H1 (cell line): ENCODE data around the gene MRS2. TPM values are rescaled to one million over a fixed set of nuclear protein-coding genes. Genes with fewer than 3 reads are reported as not detected.

Source experiments
- CTCF ChIA-PET: fragments of 300-600 bp; sonication (Branson Sonifier 250); formaldehyde crosslinking; loops from one replicate; lab custom pipeline; 2021; ENCODE audit not compliant: partially characterized antibody; lab: Charles Lee
- POLR2A ChIA-PET: fragments of 300-600 bp; sonication (Branson Sonifier 250); formaldehyde crosslinking; loops from one replicate; lab custom pipeline; 2021; ENCODE audit warnings: inconsistent platforms; ENCODE audit not compliant: partially characterized antibody; lab: Charles Lee
- DNase-seq, 2 experiments: peaks; one replicate each; pipeline versions ENCODE4 v3.0.0 to v3.0.0-alpha.2; 2010 to 2022; ENCODE audit warnings: low spot score in 2 of 2, low read depth in 1 of 2, mixed read lengths in 1 of 2
- FAIRE-seq: peaks from 2 replicates; lab custom pipeline; 2011; peaks lifted over from hg19 to GRCh38; lab: Jason Lieb, UNC
- H2AFZ ChIP-seq: 2 replicates; pipeline ENCODE4 v1.8.1; 2012; ENCODE audit warnings: low read length, inconsistent platforms
- H2AK5ac ChIP-seq: 2 replicates; pipeline ENCODE4 v1.6.1; 2013; ENCODE audit warnings: low read depth, low read length
- H2BK120ac ChIP-seq: replicated peaks from 2 replicates; pipeline ENCODE3; 2013; ENCODE audit warnings: low read depth, low read length, inconsistent platforms
- H2BK12ac ChIP-seq: 2 replicates; pipeline ENCODE4 v1.6.1; 2013; ENCODE audit warnings: low read depth, low read length
- H2BK15ac ChIP-seq: 2 replicates; pipeline ENCODE4 v1.6.1; 2013; ENCODE audit warnings: low read length
- H2BK20ac ChIP-seq: 2 replicates; pipeline ENCODE4 v1.6.1; 2013; ENCODE audit warnings: low read length
- H2BK5ac ChIP-seq: 2 replicates; pipeline ENCODE4 v1.6.1; 2013; ENCODE audit warnings: low read depth, low read length
- H3K14ac ChIP-seq: 2 replicates; pipeline ENCODE4 v1.6.1; 2013; ENCODE audit warnings: inconsistent platforms; ENCODE audit not compliant: insufficient read length
- H3K18ac ChIP-seq: 2 replicates; pipeline ENCODE4 v1.6.1; 2013; ENCODE audit warnings: low read length; ENCODE audit errors: extremely low read depth
- H3K23ac ChIP-seq: 2 replicates; pipeline ENCODE4 v1.6.1; 2013; ENCODE audit warnings: inconsistent platforms; ENCODE audit not compliant: insufficient read length
- H3K23me2 ChIP-seq: 2 replicates; pipeline ENCODE4 v1.6.1; 2013; ENCODE audit warnings: low read depth, low read length
- H3K27ac ChIP-seq: 2 replicates; pipeline ENCODE4 v1.6.1; 2011; ENCODE audit warnings: low read depth, low read length, inconsistent platforms
- H3K27me3 ChIP-seq, 4 experiments: replicated peaks in 1 of 4; 1 replicate in 1 of 4; 2 replicates in 3 of 4; pipeline versions ENCODE4 v1.6.1 to v1.8.1; 2011 to 2013; ENCODE audit warnings: low read length in 3 of 4, mild to moderate bottlenecking in 3 of 4, inconsistent platforms in 2 of 4, mixed read lengths in 2 of 4, moderate library complexity in 1 of 4; ENCODE audit not compliant: control insufficient read depth in 3 of 4, insufficient read depth in 3 of 4; ENCODE audit errors: extremely low read depth in 1 of 4
- H3K36me3 ChIP-seq, 4 experiments: 2 replicates each; pipeline versions ENCODE4 v1.6.1 to v1.8.1; 2011 to 2013; ENCODE audit warnings: mild to moderate bottlenecking in 4 of 4, low read length in 3 of 4, moderate library complexity in 2 of 4, control low read depth in 1 of 4, inconsistent platforms in 1 of 4; ENCODE audit not compliant: insufficient read depth in 4 of 4, control insufficient read depth in 2 of 4
- H3K4ac ChIP-seq: replicated peaks from 2 replicates; pipeline ENCODE3; 2013; ENCODE audit warnings: low read length, low read depth, mixed read lengths, inconsistent platforms; ENCODE audit not compliant: insufficient read length
- H3K4me1 ChIP-seq, 4 experiments: replicated peaks in 1 of 4; 1 replicate in 1 of 4; 2 replicates in 3 of 4; pipeline versions ENCODE4 v1.6.1 to v1.8.1; 2011 to 2013; ENCODE audit warnings: low read length in 3 of 4, inconsistent platforms in 2 of 4, mixed read lengths in 1 of 4; ENCODE audit not compliant: insufficient read depth in 4 of 4, control insufficient read depth in 3 of 4
- H3K4me2 ChIP-seq, 2 experiments: 2 replicates each; pipeline versions ENCODE4 v1.6.1 to v1.8.1; 2011 to 2013; ENCODE audit warnings: low read depth in 2 of 2, low read length in 2 of 2, control low read depth in 1 of 2, inconsistent platforms in 1 of 2, mild to moderate bottlenecking in 1 of 2; ENCODE audit not compliant: insufficient read depth in 1 of 2
- H3K4me3 ChIP-seq, 4 experiments: fragments of 200-600, 300-600 bp in 1 of 4; sonication (generic), shearing (Covaris generic), sonication (Bioruptor Twin) in 1 of 4; 2 replicates each; pipeline versions ENCODE4 v1.5.1 to v1.8.1; 2011 to 2016; ENCODE audit warnings: low read length in 4 of 4, low read depth in 3 of 4, control low read depth in 2 of 4, inconsistent platforms in 2 of 4, mild to moderate bottlenecking in 2 of 4, mixed read lengths in 1 of 4, moderate library complexity in 1 of 4; ENCODE audit not compliant: insufficient read depth in 2 of 4; ENCODE audit errors: extremely low read depth in 1 of 4
- H3K56ac ChIP-seq: replicated peaks from 2 replicates; pipeline ENCODE3; 2013; ENCODE audit warnings: low read depth, mild to moderate bottlenecking, mixed read lengths, low read length, inconsistent platforms; ENCODE audit not compliant: insufficient read length
- H3K79me1 ChIP-seq: 2 replicates; pipeline ENCODE4 v1.6.1; 2013; ENCODE audit warnings: low read depth, low read length, control low read depth
- H3K79me2 ChIP-seq, 2 experiments: 2 replicates each; pipeline versions ENCODE4 v1.6.1 to v1.8.1; 2012 to 2013; ENCODE audit warnings: low read length in 2 of 2, mild to moderate bottlenecking in 2 of 2, inconsistent platforms in 1 of 2; ENCODE audit not compliant: insufficient read depth in 2 of 2, control insufficient read depth in 1 of 2
- H3K9ac ChIP-seq, 4 experiments: replicated peaks in 1 of 4; 1 replicate in 1 of 4; 2 replicates in 3 of 4; pipeline versions ENCODE4 v1.6.1 to v1.8.1; 2011 to 2013; ENCODE audit warnings: low read depth in 3 of 4, low read length in 3 of 4, control low read depth in 2 of 4, mild to moderate bottlenecking in 2 of 4, moderate library complexity in 2 of 4, inconsistent platforms in 1 of 4; ENCODE audit errors: extremely low read depth in 1 of 4
- H3K9me3 ChIP-seq, 2 experiments: 2 replicates each; pipeline versions ENCODE4 v1.6.1 to v1.8.1; 2012 to 2013; ENCODE audit warnings: mild to moderate bottlenecking in 2 of 2, moderate library complexity in 2 of 2, control low read depth in 1 of 2, inconsistent platforms in 1 of 2, low read depth in 1 of 2, low read length in 1 of 2, mixed read lengths in 1 of 2; ENCODE audit not compliant: insufficient read depth in 2 of 2
- H4K20me1 ChIP-seq, 2 experiments: replicated peaks in 1 of 2; 2 replicates each; pipeline versions ENCODE3 to v1.8.1; 2011 to 2013; ENCODE audit warnings: inconsistent platforms in 2 of 2, low read length in 2 of 2, mild to moderate bottlenecking in 1 of 2; ENCODE audit not compliant: insufficient read depth in 2 of 2, control insufficient read depth in 1 of 2
- H4K5ac ChIP-seq: 2 replicates; pipeline ENCODE4 v1.6.1; 2013; ENCODE audit warnings: low read length, low read depth, mixed read lengths, inconsistent platforms; ENCODE audit not compliant: insufficient read length
- H4K8ac ChIP-seq: 2 replicates; pipeline ENCODE4 v1.8.0; 2013; ENCODE audit warnings: mild to moderate bottlenecking, moderate library complexity, low read length, inconsistent platforms; ENCODE audit not compliant: insufficient read depth; ENCODE audit errors: extremely low read depth
- H4K91ac ChIP-seq: replicated peaks from 2 replicates; pipeline ENCODE3; 2013; ENCODE audit warnings: low read length, mixed read lengths, inconsistent platforms; ENCODE audit not compliant: insufficient read length
- ATF2 ChIP-seq: IDR thresholded peaks from 2 replicates; pipeline ENCODE4 v1.6.1; 2012; ENCODE audit warnings: low read length, inconsistent platforms
- CTBP2 ChIP-seq: IDR thresholded peaks from 2 replicates; pipeline ENCODE4 v1.7.0; 2011; ENCODE audit warnings: borderline replicate concordance, mild to moderate bottlenecking, moderate library complexity, mixed read lengths, low read length; ENCODE audit not compliant: insufficient read depth, insufficient read length
- EZH2 ChIP-seq: fragments of 200-600 bp; sonication (generic); IDR thresholded peaks from 2 replicates; pipeline ENCODE4 v1.7.1; 2012; ENCODE audit warnings: low read depth, mild to moderate bottlenecking, moderate library complexity, low read length, inconsistent platforms; ENCODE audit not compliant: severe bottlenecking
- MAFK ChIP-seq: IDR thresholded peaks from 2 replicates; pipeline ENCODE4 v1.6.1; 2012; ENCODE audit warnings: low read depth, mild to moderate bottlenecking, improper control_type of control experiment, low read length
- NANOG ChIP-seq: IDR thresholded peaks from 2 replicates; pipeline ENCODE4 v1.6.1; 2011; ENCODE audit warnings: low read length, low read depth, mild to moderate bottlenecking, inconsistent platforms; ENCODE audit not compliant: insufficient read depth, poor library complexity, severe bottlenecking
- RBBP5 ChIP-seq: IDR thresholded peaks from 2 replicates; pipeline ENCODE4 v1.7.1; 2012; ENCODE audit warnings: low read depth, mild to moderate bottlenecking, inconsistent platforms, low read length, moderate library complexity, borderline replicate concordance
- RNF2 ChIP-seq: fragments of 200-900, 300-1000 bp; sonication (generic); IDR thresholded peaks from 2 replicates; pipeline ENCODE4 v1.7.1; 2016; ENCODE audit warnings: borderline replicate concordance, low read depth, mild to moderate bottlenecking, antibody characterized with exemption, low read length; ENCODE audit not compliant: poor library complexity, severe bottlenecking; ENCODE audit errors: missing control alignments
- SAP30 ChIP-seq: fragments of 300-600 bp; sonication (generic); IDR thresholded peaks from 2 replicates; pipeline ENCODE4 v1.7.1; 2012; ENCODE audit warnings: low read length, moderate library complexity, mild to moderate bottlenecking, inconsistent platforms; ENCODE audit not compliant: insufficient read depth, insufficient replicate concordance
- SP2 ChIP-seq: IDR thresholded peaks from 2 replicates; pipeline ENCODE4 v1.6.1; 2012; ENCODE audit warnings: mild to moderate bottlenecking, low read length, inconsistent platforms
- TEAD4 ChIP-seq: IDR thresholded peaks from 2 replicates; pipeline ENCODE4 v1.6.1; 2012; ENCODE audit warnings: low read depth, low read length, inconsistent platforms, mixed read lengths
- WGBS, 2 experiments: shearing (Covaris generic) in 1 of 2; methylation state at CpG; one replicate each; pipeline versions ENCODE4 v1.1.6 to v1.1.7; 2013 to 2015; ENCODE audit warnings: low lambda C conversion rate in 2 of 2, mixed read lengths in 2 of 2, inconsistent platforms in 1 of 2, low coverage in 1 of 2, missing lambda C conversion rate in 1 of 2; ENCODE audit not compliant: insufficient replicate concordance in 2 of 2, insufficient coverage in 1 of 2, insufficient read length in 1 of 2; ENCODE audit errors: extremely low coverage in 1 of 2, missing lambda C conversion rate in 1 of 2; 5-methylcytosine and 5-hydroxymethylcytosine counted together
- polyA plus RNA-seq, 7 experiments: library from polyadenylated mRNA; depleted of rRNA in 3 of 7; stranded (reverse) in 5 of 7; unstranded in 2 of 7; fragments of >200 nt in 5 of 7; fragments of 200-250 nt in 2 of 7; gene quantifications; 1 replicate in 5 of 7; 2 replicates in 1 of 7; 4 replicates in 1 of 7; pipeline versions ENCODE4 v1.2.1 to v1.2.3, GENCODE V29; 2011 to 2013; ENCODE audit warnings: missing spikeins in 2 of 7, mixed read lengths in 2 of 7
- total RNA-seq: library from RNA; stranded (reverse); fragmentation: NEBNext Ultra II Directional; extraction: Animal tissue kit (Norgen Biotek cat#: 25700); gene quantifications from 2 replicates; pipeline ENCODE4 v1.2.1, GENCODE V29; 2021

The MRS2 gene
- total and polyA plus RNA-seq, 2 of the 8 experiments (the other 6 are each of a cell fraction or from before 2014, with no cell fraction given), result 51.2 to 67.5 TPM

DNA sequence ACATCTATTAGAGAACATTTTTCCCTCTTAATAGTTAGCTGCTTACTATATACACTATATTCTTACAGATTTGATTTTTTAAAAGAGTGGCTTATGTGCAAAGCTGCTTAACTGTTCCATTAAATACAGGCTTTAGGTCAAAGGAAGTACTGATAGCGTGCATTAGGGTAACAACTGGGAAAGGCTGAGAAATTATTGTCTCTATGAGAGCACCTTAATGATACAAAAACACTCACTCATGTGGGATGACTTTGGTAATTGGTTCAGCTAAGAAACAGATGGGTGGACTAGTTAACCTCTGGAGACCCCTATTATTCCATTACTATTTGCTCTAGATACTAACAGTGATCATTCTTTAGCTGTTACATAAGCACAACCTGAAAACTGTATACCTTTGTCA, 48.9 kb upstream of the MRS2 start:
- Histone ChIP-seq H3K27me3 (no peaks in the 10 kb centered on the region), H2BK15ac (no peak overlapping the region), H4K5ac (no peak overlapping the region), H3K79me2 (no peaks in the 10 kb centered on the region), H2BK12ac (no peak overlapping the region), H3K23ac (no peak overlapping the region), H3K56ac (no peak overlapping the region), H2AFZ (no peak overlapping the region), H2BK5ac (no peak overlapping the region), H3K4me1 (peaks cover 0 to 3% (median 0%) of the 10 kb centered on the region in 4 experiments; a peak in 1 of 7 replicates), H2BK120ac (no peak overlapping the region), H3K4me3 (no peak overlapping the region), H3K4me2 (no peak overlapping the region), H3K36me3 (no peaks in the 10 kb centered on the region), H3K27ac (no peak overlapping the region), H4K8ac (no peak overlapping the region), H3K4ac (no peak overlapping the region), H4K20me1 (no peaks in the 10 kb centered on the region), H3K9ac (no peak overlapping the region), H3K79me1 (no peaks in the 10 kb centered on the region), H2AK5ac (no peak overlapping the region), H4K91ac (no peak overlapping the region), H2BK20ac (no peak overlapping the region), H3K23me2 (no peaks in the 10 kb centered on the region), H3K9me3 (no peaks in the 10 kb centered on the region; a peak in 1 of 4 replicates), H3K14ac (no peak overlapping the region), H3K18ac (no peak overlapping the region)
- ChIA-PET POLR2A (no interaction called here), CTCF (interaction anchor here (1.0 to 1.4 kb wide), 5 partner anchors 9 to 186 kb away, joined by 3 to 4 read pairs (median 3); no protein-coding TSS in a partner anchor)
- DNase-seq (no peak), FAIRE-seq (no peak)
- WGBS, 2 experiments, result 86% methylated on average over 1 of the region's 1 CpG; no CpG with 5 or more reads in 1 of the 2 experiments
- no peak for TF ChIP-seq EZH2
- TF ChIP-seq CTBP2, result no peak
- TF ChIP-seq MAFK, result no peak
- TF ChIP-seq NANOG, result no peak
- TF ChIP-seq SAP30, result no peak
- no peak for TF ChIP-seq RNF2
- TF ChIP-seq ATF2, result no peak
- no peak for TF ChIP-seq TEAD4
- no peak for TF ChIP-seq RBBP5
- no peak for TF ChIP-seq SP2
